ENCODE results near the gene CFAP69. TPM values are rescaled to one million over a fixed set of nuclear protein-coding genes. Genes with fewer than 3 reads are reported as not detected.

CFAP69 gene
- polyA plus RNA-seq, 1 donor from 2014 or later = 6.2 TPM

DNA sequence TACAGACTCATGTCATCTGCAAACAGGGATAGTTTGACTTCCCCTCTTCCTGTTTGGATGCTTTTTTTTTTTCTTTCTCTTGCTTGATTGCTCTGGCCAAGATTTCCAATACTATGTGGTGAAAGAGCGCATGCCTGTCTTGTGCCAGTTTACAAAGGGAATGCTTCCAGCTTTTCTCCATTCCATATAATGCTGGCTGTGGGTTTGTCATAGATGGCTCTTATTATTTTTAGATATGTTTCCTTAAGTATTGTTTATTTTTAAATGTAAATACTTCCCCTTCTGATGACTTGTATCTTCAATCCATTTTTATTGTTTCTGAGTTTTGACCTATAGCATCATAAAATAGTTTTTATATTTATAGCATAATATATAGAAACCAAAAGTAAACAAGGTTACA is 58.3 kb downstream of the CFAP69 start:
- H3K27ac ChIP-seq (ENCODE audit: low read length) = no peak overlapping the region
- TF ChIP-seq POLR2AphosphoS5 (IDR thresholded peaks at IDR 0.05) (no peak), TAF1 (IDR thresholded peaks at IDR 0.05; ENCODE audit: low read depth) (no peak), EP300 (conservative IDR thresholded peaks at IDR 0.05; ENCODE audit: poor library complexity, severe bottlenecking) (no peak), RAD21 (conservative IDR thresholded peaks at IDR 0.05) (no peak), MXI1 (conservative IDR thresholded peaks at IDR 0.05; ENCODE audit: poor library complexity, severe bottlenecking) (no peak), EZH2 (IDR thresholded peaks at IDR 0.05; ENCODE audit: borderline replicate concordance, insufficient read depth, low read length, poor library complexity, severe bottlenecking) (no peak), SMC3 (conservative IDR thresholded peaks at IDR 0.05; ENCODE audit: poor library complexity) (no peak)
- TF ChIP-seq, protein P1, sequence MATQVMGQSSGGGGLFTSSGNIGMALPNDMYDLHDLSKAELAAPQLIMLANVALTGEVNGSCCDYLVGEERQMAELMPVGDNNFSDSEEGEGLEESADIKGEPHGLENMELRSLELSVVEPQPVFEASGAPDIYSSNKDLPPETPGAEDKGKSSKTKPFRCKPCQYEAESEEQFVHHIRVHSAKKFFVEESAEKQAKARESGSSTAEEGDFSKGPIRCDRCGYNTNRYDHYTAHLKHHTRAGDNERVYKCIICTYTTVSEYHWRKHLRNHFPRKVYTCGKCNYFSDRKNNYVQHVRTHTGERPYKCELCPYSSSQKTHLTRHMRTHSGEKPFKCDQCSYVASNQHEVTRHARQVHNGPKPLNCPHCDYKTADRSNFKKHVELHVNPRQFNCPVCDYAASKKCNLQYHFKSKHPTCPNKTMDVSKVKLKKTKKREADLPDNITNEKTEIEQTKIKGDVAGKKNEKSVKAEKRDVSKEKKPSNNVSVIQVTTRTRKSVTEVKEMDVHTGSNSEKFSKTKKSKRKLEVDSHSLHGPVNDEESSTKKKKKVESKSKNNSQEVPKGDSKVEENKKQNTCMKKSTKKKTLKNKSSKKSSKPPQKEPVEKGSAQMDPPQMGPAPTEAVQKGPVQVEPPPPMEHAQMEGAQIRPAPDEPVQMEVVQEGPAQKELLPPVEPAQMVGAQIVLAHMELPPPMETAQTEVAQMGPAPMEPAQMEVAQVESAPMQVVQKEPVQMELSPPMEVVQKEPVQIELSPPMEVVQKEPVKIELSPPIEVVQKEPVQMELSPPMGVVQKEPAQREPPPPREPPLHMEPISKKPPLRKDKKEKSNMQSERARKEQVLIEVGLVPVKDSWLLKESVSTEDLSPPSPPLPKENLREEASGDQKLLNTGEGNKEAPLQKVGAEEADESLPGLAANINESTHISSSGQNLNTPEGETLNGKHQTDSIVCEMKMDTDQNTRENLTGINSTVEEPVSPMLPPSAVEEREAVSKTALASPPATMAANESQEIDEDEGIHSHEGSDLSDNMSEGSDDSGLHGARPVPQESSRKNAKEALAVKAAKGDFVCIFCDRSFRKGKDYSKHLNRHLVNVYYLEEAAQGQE (IDR thresholded peaks at IDR 0.05; ENCODE audit: borderline replicate concordance) = no peak
- TF ChIP-seq, protein P2, sequence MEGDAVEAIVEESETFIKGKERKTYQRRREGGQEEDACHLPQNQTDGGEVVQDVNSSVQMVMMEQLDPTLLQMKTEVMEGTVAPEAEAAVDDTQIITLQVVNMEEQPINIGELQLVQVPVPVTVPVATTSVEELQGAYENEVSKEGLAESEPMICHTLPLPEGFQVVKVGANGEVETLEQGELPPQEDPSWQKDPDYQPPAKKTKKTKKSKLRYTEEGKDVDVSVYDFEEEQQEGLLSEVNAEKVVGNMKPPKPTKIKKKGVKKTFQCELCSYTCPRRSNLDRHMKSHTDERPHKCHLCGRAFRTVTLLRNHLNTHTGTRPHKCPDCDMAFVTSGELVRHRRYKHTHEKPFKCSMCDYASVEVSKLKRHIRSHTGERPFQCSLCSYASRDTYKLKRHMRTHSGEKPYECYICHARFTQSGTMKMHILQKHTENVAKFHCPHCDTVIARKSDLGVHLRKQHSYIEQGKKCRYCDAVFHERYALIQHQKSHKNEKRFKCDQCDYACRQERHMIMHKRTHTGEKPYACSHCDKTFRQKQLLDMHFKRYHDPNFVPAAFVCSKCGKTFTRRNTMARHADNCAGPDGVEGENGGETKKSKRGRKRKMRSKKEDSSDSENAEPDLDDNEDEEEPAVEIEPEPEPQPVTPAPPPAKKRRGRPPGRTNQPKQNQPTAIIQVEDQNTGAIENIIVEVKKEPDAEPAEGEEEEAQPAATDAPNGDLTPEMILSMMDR (IDR thresholded peaks at IDR 0.05; ENCODE audit: poor library complexity, severe bottlenecking) = no peak
- no peak overlapping the region for H3K4me2 ChIP-seq (ENCODE audit: low read length)

DNA sequence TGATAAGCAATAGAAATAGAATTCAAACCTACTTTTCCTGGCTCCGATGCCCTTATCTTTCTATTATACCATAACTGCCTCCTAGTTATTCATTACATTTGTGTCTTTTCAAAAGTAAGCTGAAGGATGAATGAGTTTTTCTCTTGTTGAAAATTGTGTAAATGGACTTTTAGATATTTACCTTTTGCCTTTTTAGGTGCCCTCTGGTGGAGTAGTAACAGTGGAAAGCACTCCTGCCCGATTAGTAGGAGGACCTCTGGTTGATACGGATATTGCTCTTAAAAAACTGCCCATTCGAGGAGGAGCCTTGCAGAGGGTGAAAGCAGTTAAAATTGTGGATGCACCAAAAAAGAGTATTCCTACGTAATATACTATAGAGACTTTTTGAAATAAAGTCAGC is 64.9 kb downstream of the CFAP69 start:
- Histone ChIP-seq H3K9ac (ENCODE audit: low read length) (no peak overlapping the region), H3K27ac (ENCODE audit: low read length) (no peak overlapping the region), H3K9me2 (ENCODE audit: insufficient read depth, low read length) (no peaks in the 10 kb centered on the region), H2AFZ (ENCODE audit: low read depth, low read length) (no peak overlapping the region), H4K20me1 (ENCODE audit: insufficient read depth) (no peaks in the 10 kb centered on the region), H3K9me3 (ENCODE audit: low read length) (no peaks in the 10 kb centered on the region), H3K36me3 (ENCODE audit: insufficient read depth, low read length) (no peaks in the 10 kb centered on the region), H3K27me3 (ENCODE audit: insufficient read depth, low read depth, low read length) (no peaks in the 10 kb centered on the region), H3K4me3 (ENCODE audit: low read length) (no peak overlapping the region), H3K4me2 (ENCODE audit: low read length) (no peak overlapping the region), H3F3A (ENCODE audit: insufficient read depth, low read length, poor library complexity, severe bottlenecking) (no peaks in the 10 kb centered on the region), H3K79me2 (replicated peaks; ENCODE audit: insufficient read depth, low read length) (no peaks in the 10 kb centered on the region)
- TF ChIP-seq POLR2AphosphoS5 (IDR thresholded peaks at IDR 0.05) (no peak), MXI1 (conservative IDR thresholded peaks at IDR 0.05; ENCODE audit: poor library complexity, severe bottlenecking) (no peak), TAF1 (IDR thresholded peaks at IDR 0.05; ENCODE audit: low read depth) (no peak), EZH2 (IDR thresholded peaks at IDR 0.05; ENCODE audit: borderline replicate concordance, insufficient read depth, low read length, poor library complexity, severe bottlenecking) (no peak), SMC3 (conservative IDR thresholded peaks at IDR 0.05; ENCODE audit: poor library complexity) (no peak), EP300 (conservative IDR thresholded peaks at IDR 0.05; ENCODE audit: poor library complexity, severe bottlenecking) (no peak), RAD21 (conservative IDR thresholded peaks at IDR 0.05) (no peak)
- TF ChIP-seq, protein P2 (IDR thresholded peaks at IDR 0.05; ENCODE audit: poor library complexity, severe bottlenecking) = no peak
- TF ChIP-seq, protein P1 (IDR thresholded peaks at IDR 0.05; ENCODE audit: borderline replicate concordance) = no peak

More for the DNA sequence above, 58.3 kb downstream of the CFAP69 start:
- Histone ChIP-seq H3K9me3 (ENCODE audit: low read length) (no peaks in the 10 kb centered on the region), H3K27me3 (ENCODE audit: insufficient read depth, low read depth, low read length) (no peaks in the 10 kb centered on the region), H4K20me1 (ENCODE audit: insufficient read depth) (no peaks in the 10 kb centered on the region), H3K36me3 (ENCODE audit: insufficient read depth, low read length) (no peaks in the 10 kb centered on the region), H3K4me3 (ENCODE audit: low read length) (no peak overlapping the region), H3K9me2 (ENCODE audit: insufficient read depth, low read length) (no peaks in the 10 kb centered on the region), H3F3A (ENCODE audit: insufficient read depth, low read length, poor library complexity, severe bottlenecking) (no peaks in the 10 kb centered on the region), H3K79me2 (replicated peaks; ENCODE audit: insufficient read depth, low read length) (no peaks in the 10 kb centered on the region), H3K9ac (ENCODE audit: low read length) (no peak overlapping the region), H2AFZ (ENCODE audit: low read depth, low read length) (no peak overlapping the region)
